HepG2 (cell line): ENCODE measurements around the gene CLDN20. TPM values are rescaled to one million over a fixed set of nuclear protein-coding genes. Genes with fewer than 3 reads are reported as not detected.

Experiments
- ARID4A ChIP-seq: sonication (generic); formaldehyde crosslinking; IDR thresholded peaks from 2 replicates; pipeline ENCODE4 v1.5.0; 2020; ENCODE audit warnings: mild to moderate bottlenecking, missing genetic modification reagents, borderline replicate concordance
- DR1 ChIP-seq: sonication (generic); formaldehyde crosslinking; IDR thresholded peaks from 2 replicates; pipeline ENCODE4 v1.8.0; 2021; ENCODE audit warnings: mild to moderate bottlenecking, missing genetic modification reagents, inconsistent platforms
- HMG20A ChIP-seq: IDR thresholded peaks from 2 replicates; pipeline ENCODE4 v1.6.1; 2016; ENCODE audit warnings: borderline replicate concordance
- HNF4A ChIP-seq: sonication (generic); formaldehyde crosslinking; IDR thresholded peaks from 2 replicates; pipeline ENCODE4 v1.4.0; 2020; ENCODE audit warnings: missing genetic modification reagents
- KLF16 ChIP-seq, 2 experiments: sonication (generic) in 1 of 2; formaldehyde crosslinking in 1 of 2; IDR thresholded peaks; 2 replicates each; pipeline versions ENCODE4 v1.6.1 to v1.8.0; 2016 to 2023; ENCODE audit warnings: missing genetic modification reagents in 2 of 2, missing compliant biosample characterization in 1 of 2
- NAIF1 ChIP-seq: sonication (generic); formaldehyde crosslinking; IDR thresholded peaks from 2 replicates; pipeline ENCODE4 v1.5.0; 2020; ENCODE audit warnings: mild to moderate bottlenecking, missing genetic modification reagents, borderline replicate concordance
- NFKB2 ChIP-seq: sonication (generic); formaldehyde crosslinking; IDR thresholded peaks from 2 replicates; pipeline ENCODE4 v1.4.0; 2020; ENCODE audit warnings: missing genetic modification reagents, borderline replicate concordance
- SRSF4 ChIP-seq: fragments of 200-400 bp; formaldehyde crosslinking; IDR thresholded peaks from one replicate; pipeline ENCODE4 v1.6.1; 2018; ENCODE audit warnings: mild to moderate bottlenecking, low read depth, low read length, moderate library complexity; ENCODE audit not compliant: poor library complexity, severe bottlenecking
- TCF12 ChIP-seq, 2 experiments: fragments of 450-650 bp in 1 of 2; sonication (generic) in 1 of 2; formaldehyde crosslinking in 1 of 2; IDR thresholded peaks; 2 replicates each; pipeline versions ENCODE4 v1.6.1 to v1.8.0; 2017 to 2022; ENCODE audit warnings: antibody characterized with exemption in 1 of 2, mild to moderate bottlenecking in 1 of 2, missing genetic modification reagents in 1 of 2, moderate library complexity in 1 of 2
- TIGD3 ChIP-seq: sonication (generic); formaldehyde crosslinking; IDR thresholded peaks from 2 replicates; pipeline ENCODE4 v1.5.1; 2020; ENCODE audit warnings: mild to moderate bottlenecking, missing genetic modification reagents, borderline replicate concordance
- ZBTB4 ChIP-seq: sonication (generic); formaldehyde crosslinking; IDR thresholded peaks from 2 replicates; pipeline ENCODE4 v1.4.0; 2020; ENCODE audit warnings: missing genetic modification reagents, mild to moderate bottlenecking, borderline replicate concordance
- ZMAT3 ChIP-seq: sonication (generic); formaldehyde crosslinking; conservative IDR thresholded peaks from 2 replicates; pipeline ENCODE4 v1.7.0; 2021; ENCODE audit warnings: missing genetic modification reagents
- ZNF333 ChIP-seq: sonication (generic); formaldehyde crosslinking; IDR thresholded peaks from 2 replicates; pipeline ENCODE4 v1.4.0; 2020; ENCODE audit warnings: mild to moderate bottlenecking, missing genetic modification reagents, borderline replicate concordance
- ZNF34 ChIP-seq: sonication (generic); formaldehyde crosslinking; IDR thresholded peaks from 2 replicates; pipeline ENCODE4 v1.4.0; 2020; ENCODE audit warnings: mild to moderate bottlenecking, missing genetic modification reagents, borderline replicate concordance
- ZNF343 ChIP-seq: sonication (generic); formaldehyde crosslinking; IDR thresholded peaks from 2 replicates; pipeline ENCODE4 v1.4.0; 2020; ENCODE audit warnings: mild to moderate bottlenecking, missing genetic modification reagents
- ZNF441 ChIP-seq: sonication (generic); formaldehyde crosslinking; IDR thresholded peaks from 2 replicates; pipeline ENCODE4 v1.7.0; 2021; ENCODE audit warnings: missing genetic modification reagents, borderline replicate concordance
- ZNF614 ChIP-seq: IDR thresholded peaks from 2 replicates; pipeline ENCODE4 v1.6.1; 2018; ENCODE audit warnings: missing biosample characterization, missing genetic modification reagents, inconsistent platforms, borderline replicate concordance
- ZNF792 ChIP-seq: IDR thresholded peaks from 2 replicates; pipeline ENCODE4 v1.6.1; 2016
- polyA plus RNA-seq, 8 experiments: library from polyadenylated mRNA; depleted of rRNA in 3 of 8; stranded (reverse) in 7 of 8; unstranded in 1 of 8; fragments of >200 nt; fragmentation: Illumina TruSeq in 4 of 8; extraction: Trizol in 4 of 8; gene quantifications; 2 replicates each; pipeline versions ENCODE4 v1.2.1 to v1.2.3, GENCODE V29; 2011 to 2016; ENCODE audit warnings: low read depth in 4 of 8, missing spikeins in 1 of 8, mixed read lengths in 1 of 8; ENCODE audit not compliant: insufficient read depth in 1 of 8
- total RNA-seq, 5 experiments: library from RNA; depleted of rRNA; stranded (reverse); fragments of >200 nt; fragmentation: Illumina TruSeq; extraction: Trizol; gene quantifications; 2 replicates each; pipeline ENCODE4 v1.2.3, GENCODE V29; 2016; ENCODE audit warnings: low read depth in 1 of 5

Gene CLDN20
- total and polyA plus RNA-seq, 2 of the 13 experiments (the other 11 are each of a cell fraction or from before 2014, with no cell fraction given): not detected

GRCh38 chr6:155314773-155315515 is 51.1 kb downstream of the CLDN20 start (continued):
- TF ChIP-seq ARID4A (CRISPR knock-in tag) (no peak), ZNF34 (CRISPR knock-in tag) (no peak), TCF12 (IDR thresholded peaks at IDR 0.05) (no peak), TCF12 (CRISPR knock-in tag; IDR thresholded peaks at IDR 0.05) (peak; percentile 71; the same call in 1 of the 2 replicates), KLF16 (CRISPR knock-in tag; IDR thresholded peaks at IDR 0.05) (no peak; a peak in 1 of 4 replicates), ZBTB4 (CRISPR knock-in tag) (no peak), SRSF4 (no peak), NFKB2 (CRISPR knock-in tag) (no peak; the same call in 1 of the 2 replicates), ZNF792 (peak; percentile 82), ZNF614 (CRISPR knock-in tag) (no peak; the same call in 1 of the 2 replicates), HNF4A (peak; percentile 61), ZNF343 (no peak), ZNF333 (CRISPR knock-in tag) (no peak), HMG20A (peak; percentile 47), NAIF1 (CRISPR knock-in tag) (peak; percentile 64; the same call in 1 of the 2 replicates), TIGD3 (no peak), ZNF441 (CRISPR knock-in tag) (peak; percentile 87), DR1 (no peak), ZMAT3 (CRISPR knock-in tag) (peak; percentile 71; the same call in 1 of the 2 replicates)
